IMR-90 (cell line): Measurements from ENCODE around the gene ILF2. TPM values are rescaled to one million over a fixed set of nuclear protein-coding genes. Genes with fewer than 3 reads are reported as not detected.

Experiments
- ATAC-seq: fragments of 200-7000 bp; cut with Tn5 transposase; 2 replicates; pipeline ENCODE4 v1.9.1; 2020; ENCODE audit warnings: low read depth, mild to moderate bottlenecking, moderate library complexity
- BruUV-seq: library from RNA; stranded (reverse); fragments of 400-500 nt; replicated peaks from 2 replicates; lab custom pipeline; 2021; lab: Mats Ljungman, UMichigan
- CTCF ChIA-PET: fragments of 300-600 bp; formaldehyde crosslinking; extraction: SDS; loops from one replicate; lab custom pipeline; 2021; ENCODE audit warnings: antibody characterized with exemption; lab: Yijun Ruan, JAX
- POLR2A ChIA-PET: fragments of 300-600 bp; sonication (Branson Sonifier 250); formaldehyde crosslinking; loops from one replicate; lab custom pipeline; 2022; ENCODE audit warnings: antibody characterized with exemption; ENCODE audit not compliant: unreplicated experiment; lab: Charles Lee
- DNase-seq: peaks from one replicate; pipeline ENCODE4 v3.0.0; 2013
- H2AFZ ChIP-seq: replicated peaks from 2 replicates; pipeline ENCODE3; 2013; ENCODE audit warnings: low read length, mild to moderate bottlenecking; ENCODE audit not compliant: poor library complexity
- H2AK5ac ChIP-seq: 2 replicates; pipeline ENCODE4 v1.6.1; 2013; ENCODE audit warnings: low read depth, low read length, inconsistent platforms
- H2AK9ac ChIP-seq: replicated peaks from 2 replicates; pipeline ENCODE3; 2013; ENCODE audit warnings: mild to moderate bottlenecking, low read depth, low read length, moderate library complexity; ENCODE audit not compliant: poor library complexity
- H2BK120ac ChIP-seq: 2 replicates; pipeline ENCODE4 v1.6.1; 2013; ENCODE audit warnings: low read depth, low read length, inconsistent platforms
- H2BK15ac ChIP-seq: 3 replicates; pipeline ENCODE4 v1.6.1; 2013; ENCODE audit warnings: low read depth, low read length, inconsistent platforms
- H2BK20ac ChIP-seq: 2 replicates; pipeline ENCODE4 v1.6.1; 2013; ENCODE audit warnings: low read depth, mild to moderate bottlenecking, inconsistent platforms, low read length, moderate library complexity
- H2BK5ac ChIP-seq: 2 replicates; pipeline ENCODE4 v1.6.1; 2013; ENCODE audit warnings: mild to moderate bottlenecking, low read depth, low read length, inconsistent platforms; ENCODE audit not compliant: poor library complexity, severe bottlenecking
- H3K14ac ChIP-seq: replicated peaks from 2 replicates; pipeline ENCODE4 v1.6.1; 2013; ENCODE audit warnings: low read depth, low read length, inconsistent platforms
- H3K18ac ChIP-seq: 2 replicates; pipeline ENCODE4 v1.6.1; 2013; ENCODE audit warnings: low read depth, low read length, control low read depth
- H3K23ac ChIP-seq: 2 replicates; pipeline ENCODE4 v1.6.1; 2013; ENCODE audit warnings: low read depth, low read length, inconsistent platforms
- H3K27ac ChIP-seq: 2 replicates; pipeline ENCODE4 v1.5.1; 2013; ENCODE audit warnings: mild to moderate bottlenecking, control low read depth, low read length; ENCODE audit not compliant: insufficient read depth
- H3K27me3 ChIP-seq: 2 replicates; pipeline ENCODE4 v1.6.1; 2013; ENCODE audit warnings: low read length; ENCODE audit not compliant: control insufficient read depth, insufficient read depth
- H3K36me3 ChIP-seq: 2 replicates; pipeline ENCODE4 v1.6.1; 2013; ENCODE audit warnings: low read length, mixed read lengths; ENCODE audit not compliant: control insufficient read depth, insufficient read depth
- H3K4ac ChIP-seq: 2 replicates; pipeline ENCODE4 v1.6.1; 2013; ENCODE audit warnings: low read depth, low read length, inconsistent platforms
- H3K4me1 ChIP-seq: 2 replicates; pipeline ENCODE4 v1.6.1; 2013; ENCODE audit warnings: low read length, mixed read lengths; ENCODE audit not compliant: control insufficient read depth, insufficient read depth
- H3K4me2 ChIP-seq: 2 replicates; pipeline ENCODE4 v1.6.1; 2013; ENCODE audit warnings: low read depth, mild to moderate bottlenecking, control low read depth, low read length, moderate library complexity
- H3K4me3 ChIP-seq: 2 replicates; pipeline ENCODE4 v1.5.1; 2013; ENCODE audit warnings: low read depth, mild to moderate bottlenecking, control low read depth, low read length, moderate library complexity; ENCODE audit not compliant: insufficient read depth
- H3K56ac ChIP-seq: 2 replicates; pipeline ENCODE4 v1.6.1; 2013; ENCODE audit warnings: low read length, inconsistent platforms; ENCODE audit not compliant: insufficient read depth; ENCODE audit errors: extremely low read depth
- H3K79me1 ChIP-seq, 2 experiments: 2 replicates each; pipeline ENCODE4 v1.6.1; 2013; ENCODE audit warnings: low read length in 2 of 2, inconsistent platforms in 1 of 2, low read depth in 1 of 2
- H3K9ac ChIP-seq: 2 replicates; pipeline ENCODE4 v1.6.1; 2013; ENCODE audit warnings: low read depth, low read length, control low read depth
- H3K9me1 ChIP-seq: 2 replicates; pipeline ENCODE4 v1.6.1; 2013; ENCODE audit warnings: low read length, inconsistent platforms; ENCODE audit not compliant: insufficient read depth
- H3K9me3 ChIP-seq: 2 replicates; pipeline ENCODE4 v1.6.1; 2013; ENCODE audit warnings: low read length; ENCODE audit not compliant: control insufficient read depth, insufficient read depth
- H4K20me1 ChIP-seq: 2 replicates; pipeline ENCODE4 v1.6.1; 2013; ENCODE audit warnings: low read length, inconsistent platforms; ENCODE audit not compliant: insufficient read depth
- H4K5ac ChIP-seq: 2 replicates; pipeline ENCODE4 v1.6.1; 2013; ENCODE audit warnings: mild to moderate bottlenecking, low read depth, low read length, control low read depth
- H4K8ac ChIP-seq, 2 experiments: 2 replicates each; pipeline ENCODE4 v1.6.1; 2013; ENCODE audit warnings: low read depth in 2 of 2, low read length in 2 of 2, control low read depth in 1 of 2, inconsistent platforms in 1 of 2
- H4K91ac ChIP-seq: 2 replicates; pipeline ENCODE4 v1.6.1; 2013; ENCODE audit warnings: low read depth, low read length, inconsistent platforms; ENCODE audit not compliant: insufficient read depth
- BHLHE40 ChIP-seq: fragments of 150-350 bp; IDR thresholded peaks from 2 replicates; pipeline ENCODE4 v1.6.1; 2016; ENCODE audit warnings: mild to moderate bottlenecking, low read depth, low read length
- CEBPB ChIP-seq: IDR thresholded peaks from 2 replicates; pipeline ENCODE4 v1.6.1; 2012; ENCODE audit warnings: low read depth, low read length, improper control_type of control experiment
- CHD1 ChIP-seq: IDR thresholded peaks from 2 replicates; pipeline ENCODE4 v1.6.1; 2012; ENCODE audit warnings: low read depth, low read length, improper control_type of control experiment
- CTCF ChIP-seq: conservative IDR thresholded peaks from 2 replicates; pipeline ENCODE4 v1.5.1; 2012; ENCODE audit warnings: mild to moderate bottlenecking, low read depth, low read length, improper control_type of control experiment
- ELK1 ChIP-seq: fragments of 150-350 bp; IDR thresholded peaks from 2 replicates; pipeline ENCODE4 v1.6.1; 2016; ENCODE audit warnings: low read depth, mild to moderate bottlenecking, low read length, moderate library complexity, borderline replicate concordance
- FOS ChIP-seq: fragments of 150-350 bp; IDR thresholded peaks from 2 replicates; pipeline ENCODE4 v1.6.1; 2016; ENCODE audit warnings: low read depth, low read length
- MAFK ChIP-seq: IDR thresholded peaks from 2 replicates; pipeline ENCODE4 v1.6.1; 2012; ENCODE audit warnings: low read depth, low read length, improper control_type of control experiment
- MAZ ChIP-seq: IDR thresholded peaks from 2 replicates; pipeline ENCODE4 v1.6.1; 2012; ENCODE audit warnings: low read depth, mild to moderate bottlenecking, low read length, improper control_type of control experiment, moderate library complexity, borderline replicate concordance
- MXI1 ChIP-seq: IDR thresholded peaks from 2 replicates; pipeline ENCODE4 v1.6.1; 2012; ENCODE audit warnings: low read depth, mild to moderate bottlenecking, low read length, moderate library complexity, borderline replicate concordance
- NFE2L2 ChIP-seq: fragments of 150-350 bp; IDR thresholded peaks from 2 replicates; pipeline ENCODE4 v1.6.1; 2016; ENCODE audit warnings: low read depth, mild to moderate bottlenecking, low read length
- POLR2A ChIP-seq: IDR thresholded peaks from 2 replicates; pipeline ENCODE4 v1.6.1; 2012; ENCODE audit warnings: mild to moderate bottlenecking, low read depth, low read length
- RAD21 ChIP-seq: IDR thresholded peaks from 2 replicates; pipeline ENCODE4 v1.6.1; 2012; ENCODE audit warnings: low read length, improper control_type of control experiment
- RCOR1 ChIP-seq: IDR thresholded peaks from 2 replicates; pipeline ENCODE4 v1.6.1; 2012; ENCODE audit warnings: mild to moderate bottlenecking, low read length, improper control_type of control experiment; ENCODE audit not compliant: insufficient replicate concordance
- RFX5 ChIP-seq: IDR thresholded peaks from 2 replicates; pipeline ENCODE4 v1.8.0; 2012; ENCODE audit warnings: low read depth, mild to moderate bottlenecking, low read length, moderate library complexity
- SMC3 ChIP-seq: fragments of 150-350 bp; IDR thresholded peaks from 2 replicates; pipeline ENCODE4 v1.6.1; 2016; ENCODE audit warnings: low read depth, mild to moderate bottlenecking, antibody characterized with exemption, low read length, moderate library complexity
- USF2 ChIP-seq: fragments of 150-350 bp; IDR thresholded peaks from 2 replicates; pipeline ENCODE4 v1.6.1; 2017; ENCODE audit warnings: mild to moderate bottlenecking, antibody characterized with exemption, low read length, low read depth
- WGBS, 2 experiments: methylation state at CpG; one replicate each; pipeline versions ENCODE4 v1.1.5 to v1.1.7; 2013; ENCODE audit warnings: missing lambda C conversion rate in 2 of 2; ENCODE audit not compliant: insufficient read length in 1 of 2; ENCODE audit errors: extremely low coverage in 2 of 2; 5-methylcytosine and 5-hydroxymethylcytosine counted together
- dilution Hi-C: fragments of 300-500 bp; cut with HindIII; formaldehyde crosslinking; loops from one replicate; pipeline ENCODE4 v1.14.3; 2018; ENCODE audit warnings: low sequenced_read_pairs; ENCODE audit not compliant: unreplicated experiment
- in situ Hi-C: fragments of 300-500 bp; cut with MboI; formaldehyde crosslinking; loops from 3 replicates; pipeline ENCODE4 v1.14.3; 2019; ENCODE audit warnings: low sequenced_read_pairs, inconsistent platforms, mixed read lengths
- intact Hi-C: fragments of 100-400 bp; cut with micrococcal nuclease; formaldehyde crosslinking; loops from 2 replicates; pipeline ENCODE4 v1.10.0; 2022
- polyA plus RNA-seq, 3 experiments: library from polyadenylated mRNA; depleted of rRNA; stranded (reverse); fragments of >200 nt; gene quantifications; 2 replicates each; pipeline ENCODE4 v1.2.3, GENCODE V29; 2012; ENCODE audit warnings: low replicate concordance in 1 of 3
- total RNA-seq: library from RNA; depleted of rRNA; stranded (reverse); fragments of >200 nt; gene quantifications from 2 replicates; pipeline ENCODE4 v1.2.3, GENCODE V29; 2012

Gene ILF2
- total and polyA plus RNA-seq, 2 of the 4 experiments (the other 2 are of a cell fraction): 273 to 504 TPM

- Histone ChIP-seq H4K91ac (no peak overlapping the region), H3K79me1 (no peaks in the 10 kb centered on the region), H4K8ac (no peak overlapping the region), H2BK120ac (no peak overlapping the region), H3K9me3 (no peaks in the 10 kb centered on the region), H3K4me1 (peaks cover 2% of the 10 kb centered on the region), H3K23ac (no peak overlapping the region), H3K18ac (no peak overlapping the region), H2BK15ac (no peak overlapping the region), H2BK5ac (no peak overlapping the region), H3K14ac (no peak overlapping the region), H2BK20ac (0 out of 2 replicates have a peak overlapping the region, but pooled peaks have one; percentile 7), H3K4me2 (no peak overlapping the region), H3K9me1 (no peaks in the 10 kb centered on the region), H4K5ac (no peak overlapping the region), H2AK5ac (no peak overlapping the region), H2AK9ac (no peak overlapping the region), H3K4ac (no peak overlapping the region), H3K27ac (no peak overlapping the region), H2AFZ (no peak overlapping the region), H3K27me3 (peaks cover 7% of the 10 kb centered on the region), H3K56ac (no peak overlapping the region), H4K20me1 (no peaks in the 10 kb centered on the region), H3K4me3 (no peak overlapping the region), H3K36me3 (no peaks in the 10 kb centered on the region), H3K9ac (no peak overlapping the region)
- ATAC-seq: no peak
- intact Hi-C loops (no loop called here), in situ Hi-C loops (no loop called here), dilution Hi-C loops (no loop called here)
- ChIA-PET CTCF (no interaction called here), POLR2A (no interaction called here)
- no TSS peak for BruUV-seq
- no CpG with 5 or more reads among the region's 8 CpGs for WGBS, 2 experiments
- DNase-seq: no peak
- TF ChIP-seq RFX5 (no peak), CTCF (no peak), MAFK (no peak), RCOR1 (no peak), CEBPB (no peak), POLR2A (no peak), MXI1 (no peak), BHLHE40 (no peak), MAZ (no peak), NFE2L2 (no peak), ELK1 (no peak), SMC3 (no peak), USF2 (no peak), RAD21 (no peak), CHD1 (no peak), FOS (no peak)
Observed at GRCh38 chr1:153696741-153697140, 25.9 kb upstream of the ILF2 start.
